ENCODE data around the gene C3orf49.
A peak's percentile ranks its signal among the peaks of the same experiment; 100 is the strongest.

Gene C3orf49

GRCh38 chr3:63853106-63853505, 34.0 kb downstream of the C3orf49 start:
- no peak for DNase-seq

GRCh38 chr3:63855333-63855940, 36.3 kb downstream of the C3orf49 start:
- no peak for DNase-seq

- no peak for DNase-seq
Measured at GRCh38 chr3:63857311-63857710, 38.2 kb downstream of the C3orf49 start.

GRCh38 chr3:63860776-63861175, 41.7 kb downstream of the C3orf49 start:
- DNase-seq, result no peak

GRCh38 chr3:63861306-63861705, 42.2 kb downstream of the C3orf49 start:
- no peak for DNase-seq

- DNase-seq, result no peak
Measured at GRCh38 chr3:63862804-63863149, 43.7 kb downstream of the C3orf49 start.

GRCh38 chr3:63863150-63864007, 44.3 kb downstream of the C3orf49 start, which contains the start of the genes ATXN7 and THOC7:
Gene ATXN7 (plus strand): TSS chr3:63863867. CDS start chr3:63912599, 48,732 bp downstream.
Gene THOC7 (minus strand): TSS chr3:63863805. CDS start chr3:63863790, 15 bp downstream.
- DNase-seq, result peak; percentile 76

GRCh38 chr3:63864008-63864964, 45.2 kb downstream of the C3orf49 start:
- peak; percentile 44 for DNase-seq

- DNase-seq, result no peak
Measured at GRCh38 chr3:63864965-63865327, 45.8 kb downstream of the C3orf49 start.

- DNase-seq, result no peak
Measured at GRCh38 chr3:63867225-63867624, 48.1 kb downstream of the C3orf49 start.

- DNase-seq, result no peak
Measured at GRCh38 chr3:63869940-63870614, 51.0 kb downstream of the C3orf49 start.

GRCh38 chr3:63870615-63871005, 51.5 kb downstream of the C3orf49 start:
- no peak for DNase-seq

GRCh38 chr3:63872135-63872924, 53.2 kb downstream of the C3orf49 start:
- DNase-seq, result no peak

- DNase-seq, result no peak
Measured at GRCh38 chr3:63874769-63875168, 55.7 kb downstream of the C3orf49 start.

GRCh38 chr3:63875510-63875909, 56.4 kb downstream of the C3orf49 start:
- DNase-seq, result no peak

GRCh38 chr3:63876260-63876659, 57.2 kb downstream of the C3orf49 start:
- DNase-seq, result no peak

GRCh38 chr3:63877737-63878393, 58.8 kb downstream of the C3orf49 start:
- DNase-seq, result no peak

GRCh38 chr3:63878394-63879060, 59.4 kb downstream of the C3orf49 start:
- no peak for DNase-seq

- no peak for DNase-seq
Measured at GRCh38 chr3:63880653-63881052, 61.6 kb downstream of the C3orf49 start.

GRCh38 chr3:63886858-63887257, 67.8 kb downstream of the C3orf49 start:
- no peak for DNase-seq

- DNase-seq, result no peak
Measured at GRCh38 chr3:63891518-63891917, 72.4 kb downstream of the C3orf49 start.
